AG20443 (cell line): Measurements from ENCODE around the gene ALDH3B2.
"Not testable (repeated sequence)": the region's sequence is repeated elsewhere in the genome, so short reads cannot be mapped to it uniquely, and the experiment has no call there.

Experiments used
- DNase-seq: peaks from one replicate; pipeline ENCODE4 v3.0.0; 2012; ENCODE audit warnings: low spot score, mixed read lengths

ALDH3B2 gene, protein sequence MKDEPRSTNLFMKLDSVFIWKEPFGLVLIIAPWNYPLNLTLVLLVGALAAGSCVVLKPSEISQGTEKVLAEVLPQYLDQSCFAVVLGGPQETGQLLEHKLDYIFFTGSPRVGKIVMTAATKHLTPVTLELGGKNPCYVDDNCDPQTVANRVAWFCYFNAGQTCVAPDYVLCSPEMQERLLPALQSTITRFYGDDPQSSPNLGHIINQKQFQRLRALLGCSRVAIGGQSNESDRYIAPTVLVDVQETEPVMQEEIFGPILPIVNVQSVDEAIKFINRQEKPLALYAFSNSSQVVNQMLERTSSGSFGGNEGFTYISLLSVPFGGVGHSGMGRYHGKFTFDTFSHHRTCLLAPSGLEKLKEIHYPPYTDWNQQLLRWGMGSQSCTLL

DNA sequence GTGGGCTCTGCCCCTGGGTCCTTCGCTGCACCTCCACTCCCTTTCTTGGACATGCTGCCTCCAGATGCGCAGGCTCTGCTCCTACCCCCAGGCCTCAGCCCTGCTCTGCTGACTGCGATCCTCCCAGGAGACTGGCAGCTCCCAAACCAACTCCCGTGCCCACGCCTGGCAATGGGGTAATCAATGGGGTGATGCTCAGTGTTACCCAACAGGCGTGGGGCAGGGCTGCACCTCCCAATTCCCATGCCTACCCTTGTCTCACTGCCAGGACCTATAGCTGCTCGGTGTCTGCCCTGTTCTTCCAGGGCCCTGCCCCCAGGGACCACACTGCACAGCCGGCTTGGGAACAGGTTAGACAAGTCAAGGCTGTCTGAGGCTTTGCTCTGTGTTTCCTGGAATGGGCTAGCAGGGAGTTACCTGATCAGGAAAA, at the start of gene ALDH3B2:
ALDH3B2 (minus strand) TSS at position 182 of the 430 bp plus-strand sequence. CDS start 7,688 bp downstream, outside the sequence.
- no peak for DNase-seq

DNA sequence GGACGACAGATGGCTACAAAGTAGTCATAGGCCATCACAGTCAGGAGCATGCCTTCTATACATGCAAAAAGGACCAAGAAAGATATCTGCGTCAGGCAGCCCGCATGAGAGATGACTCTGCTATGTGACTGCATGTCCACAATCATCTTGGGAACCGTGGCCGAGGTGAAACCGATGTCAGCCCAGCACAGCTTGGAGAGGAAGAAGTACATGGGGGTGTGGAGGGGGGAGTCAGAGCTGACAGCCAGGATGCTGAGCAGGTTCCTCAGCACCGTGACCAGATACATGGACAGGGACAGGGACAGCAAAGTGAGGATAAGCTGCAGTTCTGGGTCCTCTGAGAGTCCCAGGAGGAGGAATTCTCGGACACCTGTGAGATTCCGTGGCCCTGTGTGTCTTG, 48.6 kb upstream of the ALDH3B2 start:
- DNase-seq = not testable (repeated sequence)

DNA sequence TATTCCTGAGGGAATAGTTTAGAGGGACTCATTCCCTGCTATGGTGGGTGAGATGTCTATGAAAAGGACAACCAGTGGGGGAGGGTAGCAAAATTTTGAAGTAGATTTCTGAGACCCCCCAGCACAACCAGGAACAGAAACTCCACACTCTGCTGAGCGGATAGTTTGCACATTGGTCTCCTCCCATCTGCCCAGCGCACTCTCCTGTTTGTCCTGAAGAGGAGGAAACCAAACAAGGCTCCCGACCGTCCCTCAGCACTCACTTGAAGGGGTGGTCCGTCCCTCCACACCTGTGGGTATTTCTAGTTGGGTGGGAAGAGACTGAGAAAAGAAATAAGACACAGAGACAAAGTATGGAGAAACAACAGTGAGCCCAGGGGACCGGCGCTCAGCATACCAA, 41.8 kb upstream of the ALDH3B2 start:
- DNase-seq = not testable (repeated sequence)

DNA sequence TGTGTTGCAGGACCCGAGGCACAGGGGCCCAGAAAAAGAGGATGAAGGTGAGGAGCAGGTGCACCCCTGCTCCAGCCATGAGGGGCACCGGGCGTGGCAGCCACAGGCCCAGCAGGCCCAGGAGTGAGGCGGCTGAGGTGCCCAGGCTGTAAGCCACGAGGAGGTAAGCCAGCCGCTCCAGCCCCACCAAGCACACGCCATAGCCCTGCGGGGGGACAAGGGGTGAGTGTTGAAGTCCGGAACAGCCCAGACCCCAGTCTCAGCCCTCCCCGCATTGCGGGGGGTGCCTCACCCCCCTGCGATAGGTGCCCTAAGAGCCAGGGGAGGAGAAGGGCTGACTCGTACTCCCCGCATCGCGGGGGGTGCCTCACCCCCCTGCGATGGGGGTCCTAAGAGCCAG, 41.4 kb upstream of the ALDH3B2 start:
- DNase-seq = not testable (repeated sequence)

DNA sequence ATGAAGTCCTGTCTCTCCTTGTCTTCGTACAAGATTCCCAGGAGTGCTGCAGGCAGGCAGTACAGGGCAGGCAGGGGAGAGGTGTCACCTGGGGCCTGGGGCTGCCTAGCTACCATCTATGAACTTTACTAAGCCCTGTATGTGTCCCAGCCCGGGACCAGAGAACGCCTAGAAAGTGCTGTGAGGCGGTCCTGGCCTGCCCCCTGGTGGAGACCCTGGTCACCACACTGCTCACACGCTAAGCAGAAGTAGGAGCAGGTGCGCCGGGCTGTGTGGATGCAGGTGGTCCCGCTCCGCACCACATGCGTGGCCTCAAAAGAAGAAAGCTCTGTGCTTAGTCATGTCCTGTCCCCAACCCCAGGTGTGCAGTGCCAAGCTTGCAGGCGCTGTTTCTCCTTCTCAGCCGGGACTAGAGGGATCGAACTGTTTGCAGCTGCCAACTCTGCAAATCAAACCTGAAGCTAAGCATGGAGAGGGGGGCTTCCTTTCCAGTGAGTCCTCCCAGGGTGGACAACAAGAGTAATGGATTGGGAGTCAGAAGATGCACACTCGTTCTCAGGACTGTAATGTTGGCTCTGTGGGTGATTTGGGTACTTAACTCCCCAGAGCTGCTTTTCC, 39.6 kb upstream of the ALDH3B2 start:
- DNase-seq = not testable (repeated sequence)

DNA sequence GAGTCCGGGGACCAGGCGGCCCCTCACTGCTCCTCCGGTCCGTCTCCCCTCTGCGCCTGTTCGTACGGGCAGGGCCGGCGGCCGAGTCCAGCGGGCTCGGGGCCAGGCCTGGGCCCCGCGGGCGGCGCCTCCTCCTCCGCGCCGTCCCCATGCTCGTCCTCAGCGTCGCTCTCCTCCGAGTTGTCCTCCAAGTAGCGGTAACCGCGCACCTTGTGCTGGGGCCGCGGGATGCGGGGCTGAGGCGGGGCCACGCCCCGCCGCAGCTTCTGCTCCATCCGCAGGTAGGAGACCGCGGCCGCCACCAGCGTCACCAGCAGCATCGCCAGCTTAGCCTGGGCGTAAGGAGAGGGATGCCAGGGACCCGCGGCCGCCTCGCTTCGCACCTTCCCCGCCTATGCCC, 37.3 kb upstream of the ALDH3B2 start:
- not testable (repeated sequence) for DNase-seq

DNA sequence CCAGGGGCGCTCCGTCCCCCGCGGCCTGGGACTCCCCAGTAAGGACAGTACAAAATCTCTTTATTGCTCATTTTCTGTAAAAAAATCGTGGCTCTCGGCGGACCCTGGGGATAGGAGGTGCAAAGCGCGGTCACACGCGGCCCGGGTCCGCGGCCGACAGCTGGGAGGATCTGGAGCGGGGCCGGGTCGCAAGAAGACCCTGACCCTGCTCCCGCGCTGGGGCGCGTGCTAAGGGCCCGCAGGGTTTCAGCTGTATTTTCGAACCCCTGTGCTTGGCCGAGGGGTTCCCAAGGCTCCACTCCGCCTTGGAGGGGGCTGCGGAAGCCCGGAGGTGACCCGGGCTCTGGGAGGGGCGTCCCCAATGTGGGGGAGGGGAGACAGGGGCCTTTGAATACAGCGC, 36.8 kb upstream of the ALDH3B2 start:
- not testable (repeated sequence) for DNase-seq

DNA sequence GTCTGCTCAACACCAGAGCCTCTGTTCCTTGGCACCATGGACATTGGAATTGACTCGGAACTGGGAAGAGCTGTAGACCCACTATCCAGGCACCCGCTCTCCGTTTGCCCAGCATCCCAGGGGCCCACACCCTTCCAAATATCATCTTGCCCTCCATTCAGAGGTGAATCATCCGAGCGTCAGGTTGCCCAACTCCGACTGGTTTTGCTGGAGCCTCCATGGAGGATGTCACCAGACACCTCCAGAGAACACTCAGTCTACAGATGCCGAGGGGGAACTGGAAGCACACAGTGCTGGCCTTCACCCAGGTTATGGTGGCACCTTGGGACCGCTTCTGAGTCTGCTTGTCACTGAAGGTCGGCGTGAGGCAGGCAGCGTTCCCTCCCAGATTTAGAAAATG, 35.4 kb upstream of the ALDH3B2 start:
- not testable (repeated sequence) for DNase-seq

DNA sequence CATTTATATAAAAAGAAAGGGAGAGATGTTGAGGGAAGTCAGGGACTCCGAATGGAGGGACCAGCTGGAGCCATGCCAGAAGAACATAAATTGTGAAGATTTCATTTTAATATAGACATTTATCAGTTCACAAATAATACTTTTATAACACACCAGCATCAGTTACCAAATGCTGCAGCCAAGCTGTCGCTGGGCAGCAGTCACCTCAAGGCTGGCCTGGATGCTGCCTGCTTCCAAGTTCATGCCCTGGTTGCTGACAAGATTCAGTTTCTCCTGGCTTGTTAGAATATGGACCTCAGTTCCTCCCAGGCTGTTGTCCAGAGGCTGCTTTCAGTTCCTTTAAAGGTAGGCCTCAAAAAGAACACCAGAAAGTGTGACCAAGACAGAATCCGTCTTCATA, 30.8 kb upstream of the ALDH3B2 start:
- DNase-seq = no peak

DNA sequence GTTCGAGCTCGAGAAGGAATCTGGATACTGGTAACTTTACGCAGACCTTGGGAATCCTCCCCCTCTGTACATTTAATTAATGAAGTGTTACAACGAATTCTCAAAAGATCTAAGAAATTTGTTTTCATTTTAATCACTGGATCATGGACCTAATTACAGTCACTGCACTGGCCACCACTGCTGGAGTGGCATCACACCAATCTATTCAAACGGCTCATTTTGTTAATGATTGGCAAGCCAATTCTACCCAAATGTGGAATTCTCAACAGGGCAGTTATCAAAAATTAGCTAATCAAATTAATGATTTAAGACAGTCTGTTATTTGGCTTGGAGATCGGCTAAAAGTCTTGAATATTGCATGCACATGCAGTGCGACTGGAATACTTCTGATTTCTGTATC, 30.1 kb upstream of the ALDH3B2 start:
- no peak for DNase-seq

DNA sequence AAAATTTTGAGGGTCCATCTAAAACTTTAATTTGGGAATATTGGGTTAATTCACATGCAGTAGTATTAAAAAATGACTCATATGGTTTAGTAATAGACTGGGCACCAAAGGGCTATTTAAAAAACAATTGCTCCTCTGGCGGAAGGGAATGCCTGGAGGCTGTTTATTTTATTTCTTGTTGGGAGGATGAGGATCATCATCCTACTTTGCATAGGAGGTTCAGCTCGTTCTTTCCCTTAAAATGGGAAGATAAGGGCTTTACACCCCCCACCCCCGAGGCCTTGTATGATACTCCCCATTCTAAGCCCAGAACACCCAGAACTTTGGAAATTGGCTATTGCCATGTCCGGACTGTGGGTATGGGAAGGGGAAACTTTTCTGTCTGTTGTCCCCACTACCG, 29.3 kb upstream of the ALDH3B2 start:
- not testable (repeated sequence) for DNase-seq

DNA sequence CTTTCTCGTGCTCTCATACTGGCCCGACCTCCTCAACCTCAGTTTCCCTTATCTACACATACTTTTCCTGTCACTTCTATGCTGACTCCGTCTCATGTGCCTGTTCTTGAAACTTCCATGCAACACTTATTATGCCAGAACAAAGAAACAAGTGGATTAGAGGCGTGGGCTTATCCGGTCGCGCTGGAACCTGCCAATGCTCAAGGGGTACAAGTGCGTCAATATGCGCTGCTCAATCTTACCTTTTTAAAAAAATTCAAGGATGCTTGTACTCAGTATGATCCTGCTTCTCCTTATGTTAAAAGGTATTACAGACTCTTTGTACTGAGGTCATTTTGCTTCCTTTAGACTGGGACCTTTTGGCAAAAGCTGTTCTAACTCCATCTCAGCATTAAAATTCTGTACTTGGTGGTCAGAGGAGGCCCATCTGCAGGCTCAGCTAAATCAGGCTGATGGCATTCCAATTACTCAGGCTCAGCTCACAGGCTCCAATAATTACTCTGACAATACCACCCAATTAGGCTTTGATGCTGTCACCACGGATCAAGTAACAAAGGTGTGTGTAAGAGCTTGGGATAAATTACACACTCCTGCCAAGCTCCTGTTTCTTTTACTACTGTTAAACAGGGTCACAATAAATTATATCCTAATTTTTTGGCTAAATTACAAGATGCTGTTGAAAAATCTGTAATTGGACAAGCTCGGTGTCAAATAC, 26.3 kb upstream of the ALDH3B2 start:
- DNase-seq = no peak

DNA sequence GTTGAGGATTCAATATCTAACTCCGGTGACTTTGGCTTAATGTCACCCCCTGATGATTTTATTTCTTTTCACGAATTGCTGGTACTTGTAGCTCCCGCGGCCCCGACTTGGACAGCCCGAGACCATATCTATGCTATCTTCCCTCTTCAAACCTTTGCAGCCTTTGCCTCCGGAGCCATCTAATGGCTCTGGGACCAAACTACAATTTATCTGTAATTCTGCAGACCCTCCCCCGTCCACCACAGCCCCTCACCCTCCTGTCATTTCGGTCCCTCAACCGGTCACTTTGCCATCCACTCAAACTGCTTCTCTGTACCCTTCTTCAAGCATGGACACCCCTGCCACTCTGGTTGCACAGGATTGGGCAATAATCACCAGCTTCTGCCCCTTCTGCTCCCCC, 25.7 kb upstream of the ALDH3B2 start:
- no peak for DNase-seq

DNA sequence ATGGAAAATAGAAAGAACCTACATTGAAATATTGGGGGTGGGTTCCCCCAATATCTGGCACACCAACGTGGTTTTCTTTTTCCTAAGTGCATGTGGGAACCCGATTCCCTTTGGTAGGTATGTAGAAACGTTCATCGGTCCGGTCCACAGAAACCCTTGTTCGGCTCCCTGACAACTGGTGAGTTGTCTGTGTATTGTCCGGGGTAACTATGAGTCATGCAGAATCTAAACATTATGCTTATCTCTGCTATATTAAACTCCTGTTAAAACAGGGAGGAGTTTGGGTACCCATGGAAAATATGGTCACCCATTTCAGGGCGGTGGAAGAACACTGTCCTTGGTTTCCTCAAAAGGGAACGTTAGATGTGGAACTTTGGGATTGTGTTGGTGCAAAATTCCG, 25.1 kb upstream of the ALDH3B2 start:
- DNase-seq = no peak

DNA sequence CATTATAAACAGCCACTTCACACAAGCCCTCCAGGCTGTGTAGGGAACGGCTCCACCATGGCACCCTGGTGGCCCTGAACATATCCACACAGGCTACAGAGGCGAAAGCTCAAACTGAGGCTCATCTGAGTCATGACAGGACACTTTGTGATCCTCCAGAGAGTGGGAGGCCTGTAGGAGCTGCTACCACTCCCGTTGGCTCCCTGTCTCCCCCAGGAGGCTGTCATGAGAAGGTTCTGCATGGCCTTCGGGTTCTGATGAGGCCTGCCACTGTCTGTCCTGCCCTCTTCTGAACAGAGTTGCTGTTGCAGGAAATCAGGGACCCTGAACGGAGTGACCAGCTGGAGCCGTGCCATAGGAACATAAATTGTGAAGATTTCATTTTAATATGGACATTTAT, 23.8 kb upstream of the ALDH3B2 start:
- DNase-seq = no peak

DNA sequence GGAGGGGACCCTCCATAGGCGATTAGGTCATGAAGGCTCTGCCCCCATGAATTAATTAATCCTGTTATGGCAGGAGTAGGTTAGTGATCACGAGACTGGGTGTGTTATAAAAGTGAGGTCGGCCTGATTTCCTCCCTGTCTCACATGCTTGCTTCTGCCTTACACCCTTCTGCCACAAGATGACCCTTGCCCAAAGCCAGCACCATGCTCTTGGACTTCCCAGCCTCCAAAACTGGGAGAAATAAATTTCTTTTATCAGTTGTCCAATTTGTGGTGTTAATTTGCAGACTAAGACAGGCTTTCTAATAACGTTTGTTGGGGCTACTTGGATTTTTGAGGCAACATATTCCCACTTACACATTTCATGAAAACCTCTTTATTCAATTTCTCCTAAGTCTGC, 23.4 kb upstream of the ALDH3B2 start:
- DNase-seq = no peak

DNA sequence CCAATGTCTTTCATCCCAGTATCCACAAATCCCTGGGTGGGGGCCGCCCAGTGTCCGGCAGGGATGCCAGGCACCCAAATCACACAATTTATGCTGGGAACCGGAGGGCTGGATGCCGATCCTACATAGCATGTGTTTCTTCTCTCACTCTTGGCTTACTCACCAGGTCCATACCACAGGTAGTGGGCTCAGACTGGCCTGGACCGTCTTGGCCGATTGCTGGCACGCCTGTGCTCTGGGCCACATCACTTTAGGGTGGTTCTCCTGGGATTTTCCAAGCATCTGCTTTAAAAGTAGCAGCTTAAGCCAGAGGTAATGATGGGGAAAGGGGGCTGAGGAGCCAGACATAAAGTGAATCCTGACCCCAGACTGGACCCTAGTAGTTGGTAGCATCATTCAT, 22.6 kb upstream of the ALDH3B2 start:
- no peak for DNase-seq

DNA sequence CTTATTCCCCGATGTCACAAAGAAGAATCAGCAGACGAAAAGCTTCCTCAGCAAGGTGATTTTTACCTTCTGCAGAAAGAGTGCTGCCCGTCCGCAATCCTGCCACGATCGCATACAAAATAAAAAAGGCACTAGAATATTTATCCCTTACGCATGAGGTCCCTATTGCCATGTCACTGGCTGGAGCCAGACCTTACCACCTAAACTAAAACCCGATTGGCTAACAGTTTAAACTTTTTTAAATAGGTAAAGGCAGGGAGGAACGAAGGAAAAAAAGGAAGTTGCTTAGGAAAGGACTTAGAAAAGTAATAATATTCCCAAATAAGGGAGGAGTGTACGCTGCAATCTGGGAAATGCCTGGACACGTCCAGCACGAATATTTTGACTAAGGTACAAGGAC, 21.2 kb upstream of the ALDH3B2 start:
- no peak for DNase-seq

DNA sequence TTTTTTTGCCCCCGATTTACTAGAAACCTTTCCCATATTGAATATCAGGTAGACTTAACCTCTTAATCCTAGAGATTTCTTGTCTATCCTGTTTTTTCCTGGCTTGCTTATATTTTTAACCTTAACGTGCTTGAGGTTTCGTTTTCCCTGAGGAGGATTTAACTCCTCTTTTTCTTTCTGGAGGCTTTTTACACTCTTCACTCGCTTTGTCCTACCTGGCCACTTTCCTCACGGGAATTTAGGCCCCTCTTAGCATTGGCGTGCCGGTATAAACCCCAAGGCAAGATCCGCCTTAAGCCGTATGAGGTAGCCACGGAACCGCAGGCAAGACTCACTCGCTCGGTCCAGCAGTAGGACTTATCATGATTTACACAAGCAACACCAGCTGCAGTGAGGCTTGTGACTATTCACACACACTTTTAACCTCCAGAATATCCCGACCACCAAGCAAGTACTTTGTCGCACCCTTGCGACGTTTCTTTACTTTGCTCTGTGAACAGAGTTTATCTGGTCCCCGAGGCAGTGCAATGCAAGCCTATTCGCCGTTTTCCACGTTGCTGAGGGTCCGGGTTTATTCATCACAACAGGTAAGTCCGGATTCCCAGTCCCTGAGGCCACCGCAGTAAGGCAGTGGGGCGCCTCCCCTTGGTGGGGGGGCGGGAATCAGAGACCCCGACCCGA, 20.6 kb upstream of the ALDH3B2 start:
- no peak for DNase-seq

DNA sequence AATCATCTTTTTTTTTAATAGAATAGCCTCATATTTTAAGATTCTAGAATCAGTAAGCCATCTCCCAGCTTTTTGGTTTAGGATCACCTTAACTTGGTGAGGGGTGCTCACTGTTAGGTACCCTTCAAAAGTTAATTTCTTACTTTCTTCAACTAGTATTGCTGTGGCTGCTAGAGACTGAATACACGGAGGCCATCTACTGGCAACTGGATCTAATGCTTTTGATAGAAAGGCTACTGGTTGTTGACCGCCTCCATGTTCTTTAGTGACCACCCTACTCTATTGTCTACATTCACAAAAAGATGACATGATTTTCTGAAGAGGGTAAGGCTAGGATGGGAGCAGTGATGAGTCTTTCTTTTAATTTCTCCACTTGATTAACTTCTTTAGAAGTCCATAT, 16.7 kb upstream of the ALDH3B2 start:
- no peak for DNase-seq

DNA sequence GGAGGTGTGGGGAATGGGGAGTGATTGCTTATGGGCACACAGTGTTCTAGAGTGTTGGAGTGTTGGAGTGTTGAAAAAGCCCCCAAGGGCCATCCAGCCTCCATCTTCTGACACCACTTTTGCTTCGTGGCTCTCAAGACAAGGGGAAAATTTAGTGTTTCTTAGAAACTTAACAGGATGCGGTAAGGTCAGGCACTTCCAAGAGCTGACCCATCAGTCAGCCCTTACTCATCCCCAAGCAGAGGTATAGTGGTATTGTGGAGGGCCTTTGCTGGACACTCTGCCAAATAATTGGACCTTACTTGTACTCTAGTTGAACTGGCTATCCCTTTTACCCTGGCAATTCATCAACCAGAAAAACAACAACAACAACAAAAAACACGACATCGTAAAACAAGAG, 14.8 kb upstream of the ALDH3B2 start:
- no peak for DNase-seq

DNA sequence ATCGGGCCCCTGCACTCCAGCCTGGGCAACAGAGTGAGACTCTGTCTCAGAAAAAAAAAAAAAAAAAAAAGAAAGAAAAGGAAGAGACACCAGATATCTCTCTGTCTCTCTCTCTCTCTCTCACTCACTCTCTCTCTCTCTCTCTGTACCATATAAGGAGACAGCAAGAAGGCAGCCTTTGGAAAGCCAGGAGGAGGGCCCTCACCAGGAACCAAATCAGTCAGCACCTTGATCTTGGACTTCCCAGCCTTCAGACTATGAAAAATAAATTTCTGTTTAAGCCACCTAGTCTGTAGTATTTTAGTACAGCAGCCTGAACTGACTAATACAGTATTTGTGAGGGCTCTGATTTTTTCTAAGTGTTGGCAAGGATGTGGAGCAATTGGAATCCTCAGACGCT, 13.6 kb upstream of the ALDH3B2 start:
- no peak for DNase-seq
